ENCODE measurements around the gene COG5.

COG5 gene

GRCh38 chr7:107186240-107186639 lies 377.5 kb downstream of the COG5 start:
- no peak for DNase-seq (ENCODE audit: low read depth in 2 of 2)

DNA sequence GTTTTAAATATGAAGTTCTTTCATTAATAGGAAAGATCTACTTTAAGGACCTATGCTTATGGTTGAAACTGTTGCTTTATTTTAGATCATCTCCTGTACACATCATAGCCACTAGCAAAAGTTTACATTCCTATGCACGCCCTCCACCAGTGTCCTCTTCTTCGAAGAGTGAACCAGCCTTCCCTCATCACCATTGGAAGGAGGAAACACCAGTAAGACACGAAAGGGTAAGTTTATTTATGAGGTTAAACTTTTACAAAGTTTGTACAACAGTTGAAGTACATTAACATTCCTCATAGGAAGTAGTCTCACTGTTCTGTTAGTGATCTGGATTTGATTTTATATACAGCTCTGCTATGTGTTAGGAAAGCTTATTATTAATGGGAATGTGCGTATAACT lies 378.0 kb downstream of the COG5 start:
- no peak for DNase-seq (ENCODE audit: low read depth in 2 of 2)

GRCh38 chr7:107181172-107181571 lies 382.5 kb downstream of the COG5 start:
- DNase-seq (ENCODE audit: low read depth in 2 of 2): no peak

- peak; percentile 32 to 59 for DNase-seq (ENCODE audit: low read depth in 2 of 2)
Measured at GRCh38 chr7:107180378-107180777, 383.3 kb downstream of the COG5 start.

- no peak for DNase-seq (ENCODE audit: low read depth in 2 of 2)
Measured at GRCh38 chr7:107179326-107180164, 384.2 kb downstream of the COG5 start.

GRCh38 chr7:107173691-107174406 lies 389.9 kb downstream of the COG5 start:
- DNase-seq (ENCODE audit: low read depth in 2 of 2): no peak

DNA sequence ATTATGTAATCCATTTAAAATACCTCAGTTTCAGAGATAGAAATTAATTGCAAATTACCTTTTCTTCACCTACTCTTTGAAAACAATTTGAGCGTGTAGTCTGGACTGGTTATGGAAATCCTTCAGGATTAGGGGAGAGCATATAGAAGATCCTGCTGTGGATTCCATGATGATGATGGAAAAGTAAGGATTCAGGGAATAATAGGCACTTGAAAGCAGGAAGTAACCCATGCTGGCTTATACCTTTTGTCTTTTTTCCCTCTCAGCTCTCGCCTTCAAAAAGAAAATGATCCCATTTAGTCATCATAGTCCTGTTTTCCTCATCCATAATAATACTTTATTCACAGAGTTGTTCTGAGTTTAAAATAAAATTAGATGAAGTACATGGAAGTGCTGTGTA lies 390.5 kb downstream of the COG5 start:
- no peak for DNase-seq (ENCODE audit: low read depth in 2 of 2)

DNA sequence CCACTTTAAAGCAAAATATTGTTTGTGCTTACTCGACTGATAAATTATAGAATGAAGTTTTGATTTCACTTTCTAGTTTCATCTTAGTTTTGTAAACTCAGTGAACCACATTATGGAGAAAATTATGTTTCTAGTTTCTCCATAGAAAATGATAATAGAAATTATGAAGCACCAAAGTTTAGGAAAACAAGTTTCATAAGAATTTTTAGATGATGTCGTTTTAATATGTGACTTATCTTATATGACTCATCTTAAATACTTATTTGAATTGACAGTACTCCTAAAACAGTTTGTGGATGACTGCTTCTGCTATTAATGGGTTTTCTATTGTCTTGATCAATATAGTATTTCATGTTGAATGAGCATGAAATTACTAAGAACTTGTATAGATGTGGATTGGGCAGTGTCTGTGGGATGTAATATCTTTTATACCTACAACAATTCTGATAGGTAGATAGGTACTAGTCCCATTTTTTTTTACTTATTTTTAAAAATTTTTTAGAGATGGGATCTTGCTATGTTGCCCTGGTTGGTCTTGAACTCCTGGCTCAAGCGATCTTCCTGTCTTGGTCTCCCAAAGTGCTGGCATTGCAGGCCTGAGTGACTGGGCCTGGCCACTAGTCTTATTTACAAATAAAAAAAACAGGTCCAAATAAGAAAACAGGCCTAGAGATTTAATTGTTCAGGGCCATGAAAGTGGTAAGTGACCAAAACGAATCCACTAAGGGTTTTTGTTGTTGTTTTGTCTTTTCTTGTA lies 391.3 kb downstream of the COG5 start:
- DNase-seq (ENCODE audit: low read depth in 2 of 2): no peak

- no peak for DNase-seq (ENCODE audit: low read depth in 2 of 2)
Measured at GRCh38 chr7:107171496-107171895, 392.2 kb downstream of the COG5 start.

- no peak for DNase-seq (ENCODE audit: low read depth in 2 of 2)
Measured at GRCh38 chr7:107170051-107170915, 393.4 kb downstream of the COG5 start.

DNA sequence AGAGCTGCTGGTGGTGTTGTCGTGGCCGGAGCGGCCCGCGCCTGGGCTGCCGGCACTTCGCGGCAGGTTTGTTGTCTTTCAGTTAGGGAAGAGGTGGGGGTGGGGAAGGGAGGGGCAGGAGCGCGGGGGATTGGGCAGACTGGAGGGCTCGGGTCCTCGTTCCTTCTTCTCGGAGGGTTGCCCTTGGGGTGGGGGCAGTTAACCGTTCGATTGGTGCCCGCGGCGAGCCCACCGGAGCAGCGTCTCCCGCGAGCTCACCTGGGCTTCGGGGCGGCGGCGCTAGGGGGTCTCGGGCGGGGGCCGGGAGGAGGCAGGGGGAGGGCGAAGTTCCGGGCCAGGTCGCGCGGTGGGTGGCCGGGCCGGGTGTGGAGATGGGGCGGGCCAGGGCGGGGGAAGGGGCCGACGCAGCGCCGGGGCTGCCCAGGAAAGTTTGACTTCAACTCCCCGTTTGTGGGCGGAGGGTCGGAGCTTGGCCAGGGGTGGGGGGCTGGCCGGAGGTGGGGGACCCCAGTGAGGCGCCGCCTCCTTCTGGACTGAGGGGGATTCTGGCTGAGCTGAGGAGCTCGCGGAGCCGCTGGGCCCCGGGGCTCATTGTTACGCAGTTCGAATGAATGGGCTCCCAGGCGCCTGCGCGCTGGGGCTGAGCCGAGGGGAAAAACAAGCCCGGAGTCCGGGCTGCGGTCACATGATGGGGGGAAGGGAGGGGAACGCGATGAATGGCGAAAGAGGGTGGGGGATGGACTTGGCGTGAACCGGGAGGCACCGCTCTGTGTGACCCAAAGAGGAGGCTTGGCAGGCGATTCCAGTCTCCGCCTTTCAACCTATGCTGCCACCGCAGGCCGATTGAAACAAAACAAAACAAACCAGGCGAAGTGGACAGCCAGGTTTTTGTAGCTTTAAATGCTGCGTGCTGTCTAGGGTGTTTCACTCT lies 394.3 kb downstream of the COG5 start:
- DNase-seq (ENCODE audit: low read depth in 2 of 2): peak; percentile 85 to 87

DNA sequence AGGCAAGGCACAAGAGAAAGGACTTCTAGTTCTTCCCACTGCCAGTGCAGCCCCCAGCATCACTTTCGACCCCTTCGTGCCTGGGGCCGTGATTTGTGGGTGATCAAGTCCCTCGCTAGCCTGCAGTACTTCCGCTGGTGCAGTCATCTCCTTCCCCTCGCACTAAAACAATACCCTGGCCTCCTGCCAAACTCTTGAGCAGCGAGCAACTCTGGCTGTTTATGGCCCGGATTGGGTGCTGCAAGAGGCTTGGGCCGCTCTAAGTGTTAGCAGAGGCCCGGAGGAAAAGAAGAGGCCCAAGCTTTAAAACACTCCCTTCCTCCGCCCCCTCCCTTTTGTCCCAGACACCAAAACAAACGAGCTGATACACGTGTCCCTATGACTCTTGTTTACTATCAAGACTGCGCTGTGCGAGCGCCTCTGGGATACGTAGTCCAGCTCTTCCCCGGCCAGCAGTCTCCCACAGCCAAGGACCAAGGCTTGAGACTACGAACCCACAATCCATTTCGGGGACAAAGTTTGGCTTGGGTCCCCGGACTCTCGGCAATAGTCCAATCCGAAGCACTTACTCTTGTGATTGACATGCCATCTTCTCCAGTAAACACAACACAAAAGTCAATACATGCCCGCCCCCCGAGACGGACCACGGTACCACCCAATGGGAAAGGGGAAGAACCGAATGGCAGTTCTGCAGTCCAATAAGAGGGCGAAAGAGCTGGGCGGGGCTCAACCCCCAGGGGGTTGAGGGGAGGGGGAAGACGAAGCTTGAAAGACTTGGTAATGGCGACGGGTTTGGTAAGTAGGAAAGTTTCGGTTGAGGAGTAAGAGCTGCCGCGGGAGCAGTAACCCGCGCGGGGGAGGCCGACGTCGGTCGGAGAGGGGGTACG lies 395.2 kb downstream of the COG5 start, which contains the start of gene HBP1:
TSS of gene HBP1 (plus strand) at position 771 of the 887 bp plus-strand sequence. CDS start 10,891 bp downstream, outside the sequence.
- peak; percentile 93 to 94 for DNase-seq (ENCODE audit: low read depth in 2 of 2)

GRCh38 chr7:107167483-107168232 lies 396.1 kb downstream of the COG5 start:
- peak in 1 of 2 donors; percentile 48 for DNase-seq (ENCODE audit: low read depth in 2 of 2)

- DNase-seq (ENCODE audit: low read depth in 2 of 2): no peak
Measured at GRCh38 chr7:107166736-107167426, 396.8 kb downstream of the COG5 start.

- DNase-seq (ENCODE audit: low read depth in 2 of 2): no peak
Measured at GRCh38 chr7:107165341-107165740, 398.4 kb downstream of the COG5 start.

DNA sequence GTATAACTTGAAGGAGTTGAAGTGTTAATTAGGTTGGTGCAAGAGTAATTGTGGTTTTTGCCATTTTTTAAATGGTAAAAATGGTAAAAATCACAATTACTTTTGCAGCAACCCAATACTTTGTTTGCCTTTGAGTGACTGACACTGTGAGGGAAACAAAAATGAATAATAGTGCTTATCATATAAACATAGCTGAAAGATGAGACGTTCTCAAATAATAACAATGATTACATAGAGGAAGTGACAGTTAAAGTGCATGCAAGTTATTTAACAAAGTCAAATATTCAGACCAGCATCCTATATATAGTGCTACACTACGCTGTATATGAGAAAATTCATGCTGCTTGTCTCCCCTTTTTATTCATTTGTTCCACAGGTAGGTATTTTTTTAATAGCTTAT lies 399.6 kb downstream of the COG5 start:
- DNase-seq (ENCODE audit: low read depth in 2 of 2): no peak

DNA sequence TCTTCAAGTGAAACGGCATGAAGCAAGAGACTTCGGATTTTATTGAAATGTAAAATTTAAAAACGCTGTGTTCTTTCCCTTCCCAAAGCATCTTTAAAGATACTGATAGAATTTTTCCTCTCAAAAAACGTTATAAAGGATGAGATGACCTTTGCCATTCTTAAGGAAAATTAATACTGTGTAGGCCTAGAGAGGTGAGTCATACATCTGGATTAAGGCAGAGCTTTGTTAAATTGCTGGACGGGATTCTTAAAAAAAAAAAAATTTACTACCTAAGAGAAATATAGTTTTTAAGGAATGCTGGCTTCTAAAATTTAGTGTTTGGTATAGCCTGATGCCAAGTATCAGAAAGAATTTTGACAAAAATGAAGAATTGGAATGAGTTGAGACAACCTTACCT lies 401.2 kb downstream of the COG5 start:
- no peak for DNase-seq (ENCODE audit: low read depth in 2 of 2)

- DNase-seq (ENCODE audit: low read depth in 2 of 2): no peak
Measured at GRCh38 chr7:107161415-107161814, 402.3 kb downstream of the COG5 start.

Measured in stimulated activated CD8-positive, alpha-beta memory T cell treated with anti-CD3 and anti-CD28 coated beads, Interleukin-15, amount 100 ng/mL, for 48 hours (primary cell).